ENCODE measurements around the gene SMIM26. TPM values are rescaled to one million over a fixed set of nuclear protein-coding genes. Genes with fewer than 3 reads are reported as not detected.

Gene SMIM26
- total and polyA plus RNA-seq, 9 of the 15 experiments (the other 6 are each of a cell fraction or from before 2014, with no cell fraction given) = 46.9 to 186 (median 86.5) TPM

- TF ChIP-seq E2F8 (IDR thresholded peaks at IDR 0.05; ENCODE audit: low read depth, partially characterized antibody) (peak; percentile 75), TAF1 (IDR thresholded peaks at IDR 0.05; ENCODE audit: control insufficient read depth, extremely low read depth, insufficient read depth, low read length, severe bottlenecking) (peak; percentile 35), POLR3A (IDR thresholded peaks at IDR 0.05; ENCODE audit: borderline replicate concordance, extremely low read depth, insufficient read depth, insufficient read length) (no peak), SMAD2 (IDR thresholded peaks at IDR 0.05; ENCODE audit: low read depth, low read length) (no peak), KDM2B (CRISPR knock-in tag; IDR thresholded peaks at IDR 0.05) (no peak), PML (IDR thresholded peaks at IDR 0.05; ENCODE audit: low read length) (no peak), CBFA2T2 (conservative IDR thresholded peaks at IDR 0.05) (0 out of 2 replicates have a peak, but pooled peaks have one; percentile 30), TBP (optimal IDR thresholded peaks at IDR 0.05; ENCODE audit: low read depth, low read length) (peak; percentile 48), CHCHD3 (CRISPR knock-in tag; IDR thresholded peaks at IDR 0.05) (no peak), ETV1 (tag; conservative IDR thresholded peaks at IDR 0.05; ENCODE audit: low read depth) (peak; percentile 76), ZNF316 (IDR thresholded peaks at IDR 0.05) (no peak), SPI1 (IDR thresholded peaks at IDR 0.05; ENCODE audit: borderline replicate concordance, low read depth, low read length) (no peak), GATA2 (CRISPR knock-in tag; IDR thresholded peaks at IDR 0.05) (no peak), GTF2A2 (tag; IDR thresholded peaks at IDR 0.05) (no peak), ZNF584 (CRISPR knock-in tag; IDR thresholded peaks at IDR 0.05; ENCODE audit: low read depth) (no peak), POLR2AphosphoS2 (IDR thresholded peaks at IDR 0.05; ENCODE audit: low read length) (0 out of 2 replicates have a peak, but pooled peaks have one; percentile 39), NCOA1 (IDR thresholded peaks at IDR 0.05; ENCODE audit: low read depth) (peak; percentile 81), RBM34 (IDR thresholded peaks at IDR 0.05; ENCODE audit: borderline replicate concordance, insufficient read depth, low read length) (no peak), SMAD1 (IDR thresholded peaks at IDR 0.05; ENCODE audit: low read depth, low read length, partially characterized antibody) (no peak), STAT5A (IDR thresholded peaks at IDR 0.05; ENCODE audit: borderline replicate concordance, low read length) (no peak), NR3C1 (CRISPR knock-in tag; IDR thresholded peaks at IDR 0.05) (no peak), PHF8 (IDR thresholded peaks at IDR 0.05; ENCODE audit: borderline replicate concordance, low read length) (peak; percentile 88; the same call in 1 of the 2 replicates), HDAC6 (IDR thresholded peaks at IDR 0.05; ENCODE audit: low read depth, low read length) (no peak), ZKSCAN1 (IDR thresholded peaks at IDR 0.05; ENCODE audit: low read depth, low read length) (no peak), KHSRP (IDR thresholded peaks at IDR 0.05) (no peak), HINFP (tag; conservative IDR thresholded peaks at IDR 0.05; ENCODE audit: low read depth) (no peak), POLR2B (IDR thresholded peaks at IDR 0.05; ENCODE audit: low read depth, partially characterized antibody) (peak; percentile 49)
Measured at GRCh38 chr20:18566892-18567738, at the start of gene SMIM26 (continued).
